GM19467 (cell line): ENCODE results near the gene KIF6.
"Not testable (repeated sequence)": the region's sequence is repeated elsewhere in the genome, so short reads cannot be mapped to it uniquely, and the experiment has no call there.

Experiments used
- ATAC-seq: cut with Tn5 transposase; IDR thresholded peaks from one replicate; pipeline ENCODE4 v1.9.1; 2021; ENCODE audit warnings: mild to moderate bottlenecking, moderate library complexity; ENCODE audit not compliant: unreplicated experiment

Gene KIF6

DNA sequence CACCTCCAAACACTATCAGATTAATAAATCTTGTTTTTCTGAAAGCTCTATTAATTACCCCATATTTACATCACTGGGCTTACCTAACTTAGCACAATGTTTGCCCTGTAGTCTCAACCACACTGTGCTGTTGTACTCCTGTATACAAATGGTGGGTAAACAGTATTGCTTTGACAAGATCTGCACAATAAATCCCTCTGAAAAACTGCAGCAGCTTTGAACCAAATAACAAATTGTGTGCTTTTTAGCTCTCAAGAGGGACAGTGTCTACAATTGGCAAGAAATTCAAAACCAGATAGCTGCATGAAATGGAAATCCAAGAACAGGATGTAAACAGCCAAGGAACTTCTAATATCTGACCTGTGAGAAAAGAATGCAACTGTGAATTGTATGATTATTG is 10.4 kb downstream of the KIF6 start:
- ATAC-seq = no peak

DNA sequence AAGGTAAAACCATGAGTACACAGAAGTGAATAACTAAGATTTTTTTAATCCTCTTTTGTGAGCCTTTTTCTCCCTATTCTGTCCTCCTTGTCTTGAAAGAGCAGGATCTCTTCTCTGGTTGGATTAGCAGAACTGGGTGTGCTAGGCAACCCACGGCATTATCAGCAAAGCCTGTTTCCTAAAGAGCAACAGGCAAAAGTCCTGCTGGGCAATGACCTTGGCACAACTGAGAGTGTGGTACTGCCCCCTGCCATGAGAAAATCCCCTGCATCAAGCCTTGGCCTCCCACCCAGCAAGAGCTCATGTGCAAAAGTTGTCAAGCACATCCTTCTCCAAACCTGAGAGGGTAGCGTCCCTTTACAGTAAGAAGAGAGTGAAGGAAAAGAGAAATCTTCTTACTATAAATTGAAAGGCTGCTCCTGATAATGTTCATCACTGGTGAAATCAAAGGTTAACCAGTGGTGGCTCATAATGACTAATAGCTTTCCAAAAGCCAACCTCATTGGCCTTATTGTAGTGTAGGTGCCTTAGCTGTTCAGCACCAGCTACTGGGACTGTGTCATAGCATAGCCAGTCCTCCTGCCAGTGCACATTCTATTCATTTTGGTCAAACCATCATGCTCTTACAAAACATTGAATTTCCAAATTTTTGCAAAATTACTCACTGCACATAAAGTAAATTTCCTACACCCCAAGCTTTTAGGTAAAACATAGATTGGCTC is 17.1 kb downstream of the KIF6 start:
- ATAC-seq = no peak

DNA sequence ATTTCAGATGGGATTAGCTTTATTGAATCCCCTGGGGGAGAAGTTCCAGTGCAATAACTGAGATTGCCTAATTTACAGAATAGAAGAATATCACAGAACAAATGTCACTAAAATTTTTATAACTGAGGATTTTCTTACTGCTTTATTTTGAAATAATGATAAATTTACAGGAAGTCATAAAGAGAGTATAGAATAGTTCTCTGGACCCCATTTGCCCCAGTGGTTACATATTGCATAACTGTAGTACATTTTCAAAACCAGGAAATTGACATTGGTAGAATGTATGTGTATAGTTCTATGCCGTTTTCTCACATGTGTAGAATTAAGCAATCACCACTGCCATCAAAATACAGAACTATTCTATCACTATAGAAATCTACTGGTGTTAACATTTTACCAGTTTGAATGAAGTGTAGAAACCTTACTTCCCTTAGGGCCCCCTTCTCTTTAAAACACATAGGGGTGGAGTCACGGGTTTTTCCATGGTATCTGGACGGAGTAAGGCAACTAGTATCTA is 18.3 kb downstream of the KIF6 start:
- ATAC-seq = no peak

DNA sequence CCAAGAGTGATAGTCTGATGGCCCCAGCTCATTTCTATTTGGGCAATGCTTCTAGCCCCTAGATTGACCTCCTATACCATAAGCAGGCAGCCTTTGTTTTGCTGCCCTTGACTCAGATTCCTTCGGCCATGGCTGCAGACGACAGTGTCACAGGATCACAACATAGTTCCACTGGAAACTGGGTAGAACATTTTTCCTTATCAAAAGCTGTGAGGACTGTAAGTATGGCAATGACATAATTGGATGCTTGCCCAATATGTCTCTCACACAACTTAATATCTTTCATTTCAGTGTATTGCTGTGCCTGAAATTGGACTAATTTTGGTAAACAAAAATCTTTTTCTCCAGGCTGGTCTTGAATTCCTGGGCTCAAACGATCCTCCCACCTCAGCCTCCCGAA is 22.9 kb downstream of the KIF6 start:
- no peak for ATAC-seq

DNA sequence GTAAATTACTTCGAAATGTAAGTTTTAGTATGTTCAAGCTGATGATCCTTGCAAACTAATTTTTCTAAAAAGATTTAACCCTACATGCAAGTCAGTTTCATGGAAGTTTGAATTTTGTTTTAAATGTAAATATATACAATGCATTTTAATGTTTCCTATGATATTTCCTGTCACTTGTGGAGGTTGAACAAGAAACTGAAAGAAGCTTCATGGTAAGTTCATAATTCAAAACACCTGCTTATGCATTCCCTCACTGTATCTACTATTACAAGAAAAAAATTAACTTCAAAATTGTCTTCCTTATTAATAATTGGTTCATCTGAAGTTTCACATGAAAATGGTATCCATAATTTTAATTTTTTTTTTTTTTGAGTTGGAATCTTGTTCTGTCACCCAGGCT is 24.8 kb downstream of the KIF6 start:
- ATAC-seq = no peak

DNA sequence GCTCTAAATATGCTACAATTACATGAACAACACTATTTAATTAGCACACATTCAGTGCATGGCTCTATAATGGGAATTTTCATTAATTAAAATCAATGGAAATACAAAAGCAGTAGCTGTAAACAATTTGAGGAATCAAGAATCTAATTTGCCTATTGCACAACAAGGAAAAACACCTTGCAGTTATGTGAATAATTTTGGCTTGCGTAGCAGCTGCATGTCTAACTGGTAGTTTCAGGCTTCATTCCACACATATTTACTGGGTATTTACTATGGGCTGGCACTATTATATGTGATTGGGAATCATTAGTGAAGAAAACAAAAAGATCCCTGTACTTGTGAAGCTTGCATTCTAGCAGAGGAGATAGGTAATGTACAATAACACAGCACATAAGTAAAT is 26.4 kb downstream of the KIF6 start:
- no peak for ATAC-seq

DNA sequence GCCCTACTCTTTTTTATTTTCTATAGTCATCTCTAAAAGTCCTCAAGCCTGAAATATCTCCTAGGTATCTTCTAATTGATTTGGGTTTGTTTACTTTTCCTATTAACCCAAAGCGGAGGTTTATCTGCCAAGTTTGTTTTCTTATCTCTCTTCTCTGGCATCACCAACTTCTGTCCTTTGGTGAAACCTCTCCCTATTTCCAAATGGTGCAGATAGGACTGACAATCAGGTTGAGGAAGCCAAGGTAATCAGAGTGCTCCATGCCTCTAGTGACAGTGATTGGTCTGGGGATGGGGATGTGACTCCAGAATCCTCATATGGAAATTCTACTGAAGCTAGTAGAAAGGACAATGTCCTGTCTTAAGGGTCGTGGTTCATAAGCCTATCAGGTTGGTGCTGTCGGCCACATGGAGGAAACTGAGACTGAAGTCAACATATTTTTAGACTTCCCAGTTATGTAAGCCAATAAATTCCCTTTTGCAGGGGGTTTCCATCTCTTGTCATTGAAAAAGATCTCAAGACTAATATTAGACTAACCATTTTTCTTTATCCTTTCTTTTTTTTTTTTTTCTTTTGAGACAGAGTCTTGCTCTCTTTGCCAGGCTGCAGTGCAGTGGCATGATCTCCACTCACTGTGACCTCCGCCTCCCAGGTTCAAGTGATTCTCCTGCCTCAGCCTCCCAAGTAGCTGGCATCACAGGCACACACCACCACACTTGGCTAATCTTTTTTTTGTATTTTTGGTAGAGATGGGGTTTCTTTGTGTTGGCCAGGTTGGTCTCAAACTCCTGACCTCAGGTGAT is 28.0 kb downstream of the KIF6 start:
- ATAC-seq = no peak

DNA sequence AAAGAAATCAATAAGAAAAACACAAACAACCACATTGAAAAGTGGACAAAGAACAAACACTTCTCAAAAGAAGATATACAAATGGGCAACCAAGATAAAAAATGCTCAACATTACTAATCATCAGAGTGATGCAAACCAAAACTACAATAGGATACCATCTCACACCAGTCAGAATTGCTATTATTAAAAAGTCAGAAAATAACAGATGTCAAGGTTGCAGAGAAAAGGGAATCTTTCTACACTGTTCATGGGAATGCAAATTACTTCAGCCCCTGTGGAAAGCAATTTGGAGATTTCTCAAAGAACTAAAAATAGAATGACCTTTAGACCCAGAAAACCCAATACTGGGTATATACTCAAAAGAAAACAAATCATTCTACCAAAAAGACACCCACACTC is 29.8 kb downstream of the KIF6 start:
- no peak for ATAC-seq

DNA sequence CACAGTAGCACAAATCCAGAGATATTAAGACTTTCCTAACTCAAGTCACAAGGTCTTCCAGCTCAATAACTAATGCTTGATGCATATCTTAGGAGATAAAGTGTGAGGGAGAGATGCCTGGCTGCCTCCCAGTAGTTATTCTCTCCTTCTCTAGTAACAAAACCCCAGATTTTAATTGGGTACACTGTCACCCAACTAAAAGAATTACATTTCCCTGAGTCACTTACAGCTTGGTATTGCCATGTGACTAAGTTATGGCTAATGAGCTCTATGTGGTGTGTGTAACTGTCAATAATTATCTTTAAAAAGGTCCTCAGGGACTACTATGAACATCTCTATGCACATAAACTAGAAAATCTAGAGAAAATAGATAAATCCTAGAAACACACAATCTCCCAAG is 32.0 kb downstream of the KIF6 start:
- ATAC-seq = no peak

DNA sequence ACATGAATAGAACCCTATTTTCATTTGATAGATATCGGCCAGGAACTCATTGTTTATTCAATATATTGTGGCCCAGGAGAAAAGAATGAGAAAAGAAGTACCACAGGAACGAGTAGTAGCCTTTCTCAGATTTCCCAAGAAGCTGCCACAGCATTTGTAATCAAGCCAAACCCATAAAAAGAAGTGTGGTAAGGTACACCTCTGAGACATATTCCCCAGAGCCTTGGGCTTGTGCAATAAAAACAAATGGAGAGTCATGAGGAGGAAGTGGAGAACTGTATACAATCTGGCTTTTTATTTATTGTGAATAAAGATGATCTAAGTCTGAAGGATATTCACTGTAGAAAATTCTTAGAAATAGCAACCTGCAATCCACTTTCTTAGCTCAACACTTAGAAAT is 36.7 kb downstream of the KIF6 start:
- ATAC-seq = no peak

DNA sequence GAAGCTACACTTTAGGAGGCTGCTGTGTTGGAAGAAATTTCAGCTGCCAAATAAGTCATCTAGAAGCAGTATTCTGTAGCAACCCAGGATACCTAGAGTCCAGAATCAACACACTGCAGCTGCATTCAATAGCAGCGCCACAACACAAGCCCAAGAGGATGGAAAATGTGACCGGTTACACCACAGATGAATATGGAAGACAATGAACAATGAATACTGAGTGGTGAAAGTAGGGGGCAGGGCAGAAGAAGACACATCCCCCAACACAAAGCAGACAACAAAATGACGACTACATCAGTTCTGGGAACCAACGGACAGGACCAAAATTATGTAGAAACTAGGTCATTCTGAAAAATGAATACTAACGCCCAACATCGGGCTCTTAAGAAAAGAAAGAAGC is 38.2 kb downstream of the KIF6 start:
- ATAC-seq = no peak

DNA sequence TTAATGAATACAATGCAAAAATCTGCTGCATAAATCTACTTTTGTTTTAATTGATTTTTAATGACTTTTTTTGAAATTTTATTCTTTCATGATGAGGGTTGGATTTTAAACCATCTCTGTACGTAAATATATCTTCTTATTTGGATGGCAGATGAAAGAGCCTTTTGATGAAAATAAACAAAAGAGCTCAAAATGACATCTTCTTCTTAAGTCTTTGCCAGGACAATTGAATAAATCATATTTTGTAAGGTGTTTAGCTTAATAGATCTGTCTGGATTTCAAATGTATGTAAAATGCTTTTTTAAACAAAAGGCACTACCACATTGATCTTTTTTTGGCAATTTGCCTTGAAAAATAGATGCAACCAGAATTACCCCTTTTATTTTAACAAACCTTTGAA is 39.3 kb downstream of the KIF6 start:
- no peak for ATAC-seq

DNA sequence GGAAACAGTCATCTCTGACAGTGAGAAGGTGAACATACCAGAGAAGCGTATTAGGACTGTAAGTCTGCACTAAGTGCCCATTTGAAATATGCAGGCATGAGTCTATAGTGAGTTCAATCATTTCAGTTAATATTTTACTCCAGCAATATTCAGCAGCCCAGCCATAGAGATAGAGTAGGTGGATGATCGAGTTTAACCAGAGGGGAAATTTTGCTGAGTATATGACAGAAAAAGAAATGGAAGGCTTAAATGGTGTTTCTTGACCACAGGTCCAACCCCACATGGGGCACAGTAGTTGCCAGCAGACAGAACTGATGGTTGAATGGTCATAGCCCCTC is 39.8 kb downstream of the KIF6 start:
- no peak for ATAC-seq

DNA sequence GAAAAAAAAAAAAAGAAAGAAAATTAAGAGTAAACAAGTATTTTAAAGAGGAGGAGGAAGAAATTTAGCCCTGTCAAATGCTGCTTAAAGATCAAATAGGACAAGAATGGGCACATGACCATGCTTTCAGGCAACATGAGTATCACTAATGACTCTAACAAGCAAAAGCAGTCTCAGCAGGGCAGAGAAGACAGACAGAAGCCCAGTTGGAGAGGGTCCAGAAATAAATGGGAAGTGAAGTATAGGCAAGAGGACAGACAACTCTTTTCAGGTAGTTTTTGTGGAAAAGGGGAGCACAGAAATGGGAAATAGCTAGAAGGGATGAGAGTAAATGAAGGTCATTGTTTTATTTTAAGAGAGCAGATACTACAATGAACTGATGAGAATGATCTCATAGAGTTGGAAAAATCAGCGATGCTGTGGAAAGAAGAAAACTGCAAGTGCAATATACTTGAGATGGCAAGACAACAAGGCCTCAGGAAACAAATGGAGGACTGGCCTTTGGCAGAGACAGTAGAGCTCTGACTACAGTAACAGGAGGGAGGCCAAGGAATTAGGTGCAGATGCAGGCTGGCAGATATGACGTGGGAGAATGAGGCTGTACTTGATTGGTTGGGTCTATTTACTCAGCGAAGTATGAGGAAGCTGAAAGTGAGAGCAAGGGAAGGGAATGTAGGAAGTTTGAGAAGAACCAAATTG is 40.3 kb downstream of the KIF6 start:
- no peak for ATAC-seq

DNA sequence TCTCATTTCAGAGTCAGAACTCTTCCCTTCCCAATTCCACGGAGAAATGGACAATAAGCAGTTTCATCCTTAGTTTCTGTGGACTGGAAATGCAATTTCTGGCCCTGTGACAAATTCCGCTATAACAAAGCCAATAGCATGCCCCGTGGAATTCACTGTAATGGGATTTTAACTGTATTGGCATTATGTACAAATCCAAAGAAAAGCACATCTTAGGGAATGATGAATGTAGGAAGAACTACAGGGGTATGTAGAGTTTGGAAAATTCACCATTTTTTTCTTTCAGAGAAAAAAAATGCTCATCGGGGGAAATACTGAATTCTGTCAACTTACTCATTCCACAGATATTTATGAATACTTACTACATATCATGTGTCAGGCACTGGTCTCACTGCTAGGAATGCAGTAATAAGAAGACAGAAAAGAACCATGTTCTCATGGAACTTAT is 43.5 kb downstream of the KIF6 start:
- ATAC-seq = no peak

DNA sequence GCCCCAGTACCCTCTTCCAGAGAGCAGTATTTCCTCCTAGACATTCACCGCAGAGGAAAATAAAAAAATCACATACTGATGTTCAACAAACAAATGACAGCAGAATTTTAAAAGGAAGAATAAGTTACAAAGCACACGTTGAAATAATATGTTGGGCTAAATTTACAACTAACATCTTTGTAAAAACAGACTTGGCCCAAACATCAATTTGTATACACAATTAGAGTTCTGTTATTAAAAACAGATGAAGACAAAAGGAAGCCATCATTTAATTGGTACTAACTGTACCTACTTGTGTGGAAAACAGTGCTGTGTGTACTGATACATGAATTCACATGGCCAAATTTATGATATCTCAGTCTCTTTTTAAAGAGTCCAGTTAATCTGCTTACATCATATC is 46.3 kb downstream of the KIF6 start:
- no peak for ATAC-seq

DNA sequence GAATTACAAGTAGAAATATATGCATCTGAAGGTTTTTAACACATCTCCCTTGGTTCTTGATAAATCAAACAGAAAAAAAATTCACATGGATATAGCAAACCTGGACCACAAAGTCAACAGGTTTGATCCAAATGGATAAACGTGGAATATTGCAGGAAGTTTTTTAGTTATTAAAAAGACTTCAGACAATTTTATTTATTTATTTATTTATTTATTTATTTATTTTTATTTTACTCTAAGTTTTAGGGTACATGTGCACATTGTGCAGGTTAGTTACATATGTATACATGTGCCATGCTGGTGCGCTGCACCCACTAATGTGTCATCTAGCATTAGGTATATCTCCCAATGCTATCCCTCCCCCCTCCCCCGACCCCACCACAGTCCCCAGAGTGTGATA is 47.9 kb downstream of the KIF6 start:
- ATAC-seq = not testable (repeated sequence)

DNA sequence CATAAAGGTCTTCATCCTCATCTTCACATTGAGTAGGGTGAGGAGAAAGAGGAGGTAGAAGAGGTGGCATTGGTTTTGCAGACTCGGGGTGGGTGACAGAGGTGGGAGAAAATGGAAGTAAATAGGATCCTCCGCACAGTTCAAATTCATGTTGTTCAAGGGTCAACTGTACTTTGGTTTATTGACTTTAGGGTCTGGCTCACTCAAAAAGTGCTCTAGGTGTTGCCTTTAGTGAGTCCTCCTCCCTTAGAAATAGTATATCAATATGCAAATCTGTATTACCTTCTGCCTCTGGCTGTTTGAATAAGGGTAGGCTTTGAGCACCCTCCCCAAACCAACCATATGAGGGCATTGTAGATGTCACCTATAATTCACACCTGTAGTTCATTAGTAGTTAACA is 54.7 kb downstream of the KIF6 start:
- no peak for ATAC-seq

DNA sequence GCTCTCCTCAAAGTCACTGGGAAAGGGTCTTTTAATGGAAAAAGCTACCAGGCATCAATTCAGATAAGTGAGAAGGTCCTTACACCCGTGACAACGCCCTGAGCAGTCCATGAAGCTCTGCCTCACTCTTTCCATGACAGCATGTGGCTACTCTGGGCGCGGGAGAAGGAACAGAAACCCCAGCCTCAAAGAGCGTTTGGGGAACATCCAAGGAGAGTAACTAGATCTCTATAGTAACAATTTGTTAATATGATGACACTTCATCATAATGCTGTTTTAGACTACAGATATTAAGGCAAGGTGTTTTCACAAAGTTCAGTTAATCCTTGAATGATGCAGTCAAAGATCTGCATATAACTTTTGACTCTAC is 55.2 kb downstream of the KIF6 start:
- no peak for ATAC-seq

DNA sequence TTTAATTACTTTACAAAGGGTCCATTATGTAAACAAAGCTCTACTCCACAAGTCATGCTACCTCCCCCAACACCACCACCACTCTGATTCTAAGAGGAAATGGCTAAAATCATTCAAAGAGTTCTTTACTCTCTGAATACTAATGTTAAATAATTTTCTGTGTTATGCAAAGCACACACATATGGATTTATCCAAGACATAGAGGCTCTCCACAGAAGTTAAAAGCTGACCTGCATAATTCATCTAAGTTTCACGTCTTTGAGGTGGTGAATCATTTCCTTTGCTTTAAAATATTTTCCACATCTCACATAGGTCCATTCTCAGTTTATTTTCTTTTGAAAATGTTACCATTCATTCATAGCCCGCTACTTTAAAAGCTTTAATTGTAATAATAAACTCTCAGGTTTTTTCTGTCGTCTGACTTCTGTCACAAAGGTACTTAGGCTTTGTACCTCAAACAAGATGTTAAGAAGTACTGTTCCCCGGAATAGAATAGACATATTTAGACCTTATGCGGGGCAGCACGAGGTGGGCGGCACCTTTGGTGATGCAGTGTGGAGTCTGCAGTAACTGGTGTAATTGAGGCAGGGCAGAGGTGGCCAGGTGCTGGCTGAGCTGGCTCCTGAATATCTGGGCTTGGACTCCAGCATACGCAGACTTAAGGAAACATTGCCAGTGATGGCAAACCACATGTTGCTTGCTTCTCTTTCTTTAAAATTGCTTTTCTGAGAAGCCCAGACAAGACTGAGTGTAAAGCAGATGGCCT is 55.8 kb downstream of the KIF6 start:
- no peak for ATAC-seq
